AG04449 (cell line): ENCODE measurements around the gene SESN3.

Experiments used
- CTCF ChIA-PET: fragments of 350-600 bp; formaldehyde crosslinking; extraction: SDS; loops from one replicate; lab custom pipeline; 2021; ENCODE audit warnings: antibody characterized with exemption; lab: Yijun Ruan, JAX
- POLR2A ChIA-PET: fragments of 400-600, 350-600 bp; formaldehyde crosslinking; extraction: SDS; loops from one replicate; lab custom pipeline; 2020; ENCODE audit warnings: antibody characterized with exemption, inconsistent platforms; lab: Yijun Ruan, JAX
- DNase-seq: peaks from one replicate; pipeline ENCODE4 v3.0.0-alpha.2; 2010; ENCODE audit warnings: low read depth, low spot score
- H3K4me3 ChIP-seq: 2 replicates; pipeline ENCODE4 v1.5.1; 2011; ENCODE audit warnings: low read depth, mild to moderate bottlenecking, control low read depth, low read length
- TF ChIP-seq, protein P1 (sequence below): IDR thresholded peaks from one replicate; pipeline ENCODE4 v1.5.1; 2011; ENCODE audit warnings: mild to moderate bottlenecking, moderate library complexity, low read length, control low read depth, inconsistent platforms; ENCODE audit not compliant: insufficient read depth; ENCODE audit errors: missing control alignments

Gene SESN3

GRCh38 chr11:95268391-95268790, 37.4 kb upstream of the SESN3 start:
- DNase-seq = no peak
- H3K4me3 ChIP-seq = no peak overlapping the region
- POLR2A ChIA-PET = no interaction called here
- CTCF ChIA-PET = no interaction called here
- TF ChIP-seq, protein P1, sequence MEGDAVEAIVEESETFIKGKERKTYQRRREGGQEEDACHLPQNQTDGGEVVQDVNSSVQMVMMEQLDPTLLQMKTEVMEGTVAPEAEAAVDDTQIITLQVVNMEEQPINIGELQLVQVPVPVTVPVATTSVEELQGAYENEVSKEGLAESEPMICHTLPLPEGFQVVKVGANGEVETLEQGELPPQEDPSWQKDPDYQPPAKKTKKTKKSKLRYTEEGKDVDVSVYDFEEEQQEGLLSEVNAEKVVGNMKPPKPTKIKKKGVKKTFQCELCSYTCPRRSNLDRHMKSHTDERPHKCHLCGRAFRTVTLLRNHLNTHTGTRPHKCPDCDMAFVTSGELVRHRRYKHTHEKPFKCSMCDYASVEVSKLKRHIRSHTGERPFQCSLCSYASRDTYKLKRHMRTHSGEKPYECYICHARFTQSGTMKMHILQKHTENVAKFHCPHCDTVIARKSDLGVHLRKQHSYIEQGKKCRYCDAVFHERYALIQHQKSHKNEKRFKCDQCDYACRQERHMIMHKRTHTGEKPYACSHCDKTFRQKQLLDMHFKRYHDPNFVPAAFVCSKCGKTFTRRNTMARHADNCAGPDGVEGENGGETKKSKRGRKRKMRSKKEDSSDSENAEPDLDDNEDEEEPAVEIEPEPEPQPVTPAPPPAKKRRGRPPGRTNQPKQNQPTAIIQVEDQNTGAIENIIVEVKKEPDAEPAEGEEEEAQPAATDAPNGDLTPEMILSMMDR = no peak

DNA sequence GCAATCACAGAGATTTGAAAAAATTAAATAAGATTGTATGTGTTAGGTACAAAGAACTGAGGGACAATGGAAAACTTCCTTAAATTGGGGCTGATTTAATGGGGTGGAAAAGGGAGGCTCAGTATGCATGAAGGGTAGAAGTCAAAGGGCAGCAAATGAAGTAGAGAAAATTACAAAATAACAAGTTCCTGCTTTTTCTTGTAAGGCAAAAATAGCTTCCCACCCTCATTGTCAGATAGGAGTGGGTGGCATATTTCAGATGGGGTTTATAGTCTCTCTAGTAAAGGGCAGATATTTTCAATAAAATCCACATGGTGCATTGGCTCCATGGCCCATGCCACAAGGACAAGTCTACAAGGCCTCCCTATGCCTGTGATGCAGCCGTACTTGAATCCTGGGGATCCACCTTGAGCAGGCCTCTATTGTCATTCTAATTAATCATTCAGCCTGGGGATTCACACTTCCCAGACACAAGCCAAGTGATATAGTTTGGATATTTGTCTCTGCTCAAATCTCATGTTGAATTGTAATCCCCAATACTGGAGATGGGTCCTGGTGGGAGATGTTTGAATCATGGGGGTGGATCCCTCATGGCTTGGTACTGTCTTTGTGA, 36.7 kb upstream of the SESN3 start:
- POLR2A ChIA-PET = no interaction called here
- H3K4me3 ChIP-seq = no peak overlapping the region
- DNase-seq = no peak
- TF ChIP-seq, protein P1 = no peak
- CTCF ChIA-PET = interaction anchor here (0.7 kb wide), 1 partner anchor 116 kb away, joined by 3 read pairs; no protein-coding TSS in a partner anchor

DNA sequence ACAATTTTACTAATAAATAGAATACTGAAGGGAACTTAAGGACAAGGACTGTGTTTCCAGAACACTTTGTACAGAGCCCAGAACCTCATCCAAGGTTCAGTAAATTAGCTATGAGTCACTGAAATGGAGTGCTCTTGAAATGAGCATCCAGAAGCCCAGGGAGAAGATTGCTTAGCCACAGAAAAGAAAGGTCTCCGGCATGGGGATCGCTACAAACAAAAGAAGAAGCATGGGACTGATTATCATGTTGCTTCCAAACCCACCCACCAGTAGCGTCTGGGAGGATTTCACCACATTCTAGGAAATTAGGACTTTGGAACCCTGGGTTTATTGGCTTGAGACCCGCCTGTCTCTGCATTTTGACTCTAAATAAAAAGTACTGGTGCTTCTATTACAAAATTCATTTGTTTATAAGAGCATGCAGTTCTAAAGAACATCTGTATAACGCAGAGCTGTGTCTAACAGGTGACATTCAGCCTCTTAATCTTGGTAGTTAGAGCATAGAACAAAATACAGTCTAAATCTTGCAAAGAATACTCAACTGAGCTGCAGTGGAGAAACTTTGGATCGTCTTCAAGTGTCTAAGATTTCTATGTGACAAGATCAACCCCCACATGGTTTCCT, 35.9 kb upstream of the SESN3 start:
- POLR2A ChIA-PET = no interaction called here
- CTCF ChIA-PET = interaction anchor here (0.7 to 0.8 kb wide), 2 partner anchors 115 to 438 kb away, joined by 3 to 4 read pairs; no protein-coding TSS in a partner anchor
- TF ChIP-seq, protein P1 = no peak
- H3K4me3 ChIP-seq = no peak overlapping the region
- DNase-seq = no peak

DNA sequence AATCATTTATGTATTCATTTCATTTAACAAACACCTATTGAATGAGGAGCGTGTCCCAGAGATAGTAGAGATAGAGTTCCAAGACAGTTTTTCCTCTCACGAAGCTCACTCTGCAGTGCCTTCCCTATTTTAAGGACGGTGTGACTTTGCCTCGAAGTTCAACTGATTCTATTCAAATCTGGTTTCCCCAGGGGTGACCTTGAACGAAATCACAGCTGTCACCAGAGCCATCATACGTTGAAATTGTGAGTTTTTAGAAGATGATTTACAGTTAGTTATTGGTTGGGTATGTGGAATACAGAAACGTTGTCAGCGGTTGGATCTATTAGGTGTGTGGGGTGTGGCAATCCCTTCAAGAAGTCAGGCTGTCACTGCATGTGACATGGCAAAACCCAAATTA, 33.9 kb upstream of the SESN3 start:
- no peak overlapping the region for H3K4me3 ChIP-seq
- CTCF ChIA-PET = no interaction called here
- no peak for DNase-seq
- POLR2A ChIA-PET = no interaction called here
- TF ChIP-seq, protein P1 = no peak

DNA sequence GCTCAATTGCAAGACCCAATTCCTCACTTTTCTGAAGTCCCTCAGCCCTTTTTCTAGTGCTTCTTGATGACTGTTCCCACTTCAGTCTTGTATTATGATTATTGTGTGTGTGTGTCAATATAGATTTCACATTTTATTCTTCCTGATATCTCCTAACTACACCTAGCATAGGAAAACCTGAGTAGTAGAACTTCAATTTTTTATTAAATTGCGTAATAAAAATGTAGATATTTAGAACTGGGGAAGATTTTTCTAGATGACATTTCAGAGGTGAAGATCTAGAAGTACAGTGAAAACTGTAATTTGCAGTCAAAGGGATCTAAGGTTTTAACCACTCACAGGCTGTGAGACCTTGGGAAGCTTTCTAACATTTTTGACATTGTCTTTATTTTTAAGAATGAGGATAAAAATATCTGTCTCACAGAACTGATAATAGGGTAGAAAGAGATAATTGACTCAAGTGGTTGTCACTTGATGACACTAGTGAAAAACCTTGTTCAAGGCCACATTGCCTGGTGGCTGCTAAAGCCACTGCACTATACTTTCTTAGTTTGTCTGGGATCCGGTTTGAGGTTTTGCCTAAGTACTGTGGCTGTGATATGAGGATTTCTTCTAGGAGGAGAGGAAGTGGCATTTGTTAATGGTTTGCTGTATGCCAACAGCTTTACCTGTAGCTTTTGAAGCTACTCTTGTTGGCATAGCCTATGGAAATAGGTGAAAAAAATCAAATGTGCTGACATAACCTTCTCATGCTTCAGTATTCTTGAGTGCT, 32.2 kb upstream of the SESN3 start:
- TF ChIP-seq, protein P1 = no peak
- no peak for DNase-seq
- no peak overlapping the region for H3K4me3 ChIP-seq
- CTCF ChIA-PET = no interaction called here
- POLR2A ChIA-PET = no interaction called here

- CTCF ChIA-PET = no interaction called here
- TF ChIP-seq, protein P1 = no peak
Measured at GRCh38 chr11:95257456-95257971, 26.5 kb upstream of the SESN3 start.

More at GRCh38 chr11:95257456-95257971, 26.5 kb upstream of the SESN3 start:
- no peak overlapping the region for H3K4me3 ChIP-seq
- POLR2A ChIA-PET = no interaction called here
- no peak for DNase-seq
